NCI-H128 (cell line): ENCODE measurements around the gene PDCD7.

ENCODE experiments used
- DNase-seq: peaks from one replicate; lab custom pipeline; 2025; ENCODE audit not compliant: unreplicated experiment; lab: John Stamatoyannopoulos, UW

PDCD7 gene

GRCh38 chr15:65092911-65093792 lies 40.5 kb downstream of the PDCD7 start:
- no peak for DNase-seq

GRCh38 chr15:65091946-65092770 lies 41.5 kb downstream of the PDCD7 start:
- DNase-seq = no peak

GRCh38 chr15:65089206-65089824 lies 44.3 kb downstream of the PDCD7 start:
- DNase-seq = no peak

DNA sequence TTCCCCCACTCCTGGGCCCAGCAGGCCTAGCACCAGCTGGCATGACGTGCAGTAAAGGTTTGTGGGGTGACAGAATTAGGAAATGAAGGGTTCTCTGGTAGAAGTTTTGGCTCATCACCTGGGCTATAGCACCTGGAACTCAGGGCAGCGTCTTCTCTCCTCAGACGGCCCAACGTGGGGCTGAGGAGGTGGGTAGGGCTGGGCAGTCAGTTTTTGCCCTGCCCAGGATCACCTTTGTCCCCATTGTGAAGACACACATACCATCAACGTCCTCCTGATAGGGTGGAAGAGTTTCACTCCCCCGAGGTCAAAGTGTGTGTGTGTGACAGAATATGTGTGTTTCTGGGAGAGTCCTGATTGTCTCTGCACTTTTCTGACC lies 45.0 kb downstream of the PDCD7 start:
- DNase-seq = no peak

GRCh38 chr15:65087873-65088642 lies 45.5 kb downstream of the PDCD7 start:
- DNase-seq = no peak

- no peak for DNase-seq
Observed at GRCh38 chr15:65087411-65087810, 46.2 kb downstream of the PDCD7 start.

DNA sequence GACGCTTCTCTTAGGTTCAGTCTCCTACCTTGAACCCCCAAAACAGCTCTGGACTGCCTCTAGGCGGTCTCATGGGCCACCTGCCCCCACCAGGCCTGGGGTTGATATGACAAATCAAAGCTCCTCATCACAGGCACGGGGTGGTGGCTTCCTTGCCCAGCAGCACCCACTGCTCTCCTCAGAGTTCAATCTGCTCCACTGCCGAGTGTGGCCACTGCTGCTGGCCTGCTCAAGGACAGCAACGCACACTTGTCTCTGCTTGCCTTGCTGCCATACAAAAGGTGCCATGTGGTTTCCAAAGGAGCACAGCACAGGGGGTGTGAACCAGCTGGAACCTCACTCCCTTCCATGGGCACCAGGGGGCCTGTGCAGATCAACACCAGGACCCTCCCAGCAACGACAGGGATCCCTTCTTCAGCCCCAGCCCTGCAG lies 46.9 kb downstream of the PDCD7 start:
- DNase-seq = no peak

DNA sequence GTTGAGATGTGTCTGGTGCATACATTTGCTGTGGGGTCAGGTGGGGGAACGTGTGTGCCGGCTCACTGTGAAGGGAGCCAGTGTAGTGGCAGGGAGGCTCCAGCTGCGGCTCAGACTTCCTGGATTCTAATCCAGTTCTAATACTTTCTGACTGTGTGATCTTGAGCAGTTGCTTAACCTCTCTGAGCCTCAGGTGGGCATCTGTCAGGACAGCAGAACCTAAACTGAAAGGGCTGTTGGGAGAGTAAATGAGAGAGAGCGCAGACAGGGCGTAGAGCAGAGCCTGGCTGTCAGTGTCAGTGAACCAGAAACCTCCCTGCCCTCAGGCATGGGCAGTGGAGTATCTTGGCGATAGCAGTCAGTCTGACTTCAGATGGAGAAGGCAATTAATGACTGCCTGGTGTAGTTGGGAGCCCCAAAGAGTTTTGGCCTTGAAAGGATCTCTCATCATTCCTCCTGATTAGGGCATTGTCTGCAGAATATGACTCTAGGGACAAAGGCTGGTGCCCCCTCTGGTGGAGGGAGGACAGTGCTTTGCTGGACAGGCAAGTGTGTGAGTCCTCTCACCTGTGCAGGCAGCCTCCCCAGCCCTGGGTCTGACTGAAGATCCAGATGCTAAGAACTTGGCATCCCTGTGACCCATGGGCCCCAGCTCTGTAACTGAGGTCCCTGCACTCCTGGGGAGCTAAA lies 47.5 kb downstream of the PDCD7 start:
- DNase-seq = no peak

- no peak for DNase-seq
Observed at GRCh38 chr15:65085207-65085753, 48.3 kb downstream of the PDCD7 start.

DNA sequence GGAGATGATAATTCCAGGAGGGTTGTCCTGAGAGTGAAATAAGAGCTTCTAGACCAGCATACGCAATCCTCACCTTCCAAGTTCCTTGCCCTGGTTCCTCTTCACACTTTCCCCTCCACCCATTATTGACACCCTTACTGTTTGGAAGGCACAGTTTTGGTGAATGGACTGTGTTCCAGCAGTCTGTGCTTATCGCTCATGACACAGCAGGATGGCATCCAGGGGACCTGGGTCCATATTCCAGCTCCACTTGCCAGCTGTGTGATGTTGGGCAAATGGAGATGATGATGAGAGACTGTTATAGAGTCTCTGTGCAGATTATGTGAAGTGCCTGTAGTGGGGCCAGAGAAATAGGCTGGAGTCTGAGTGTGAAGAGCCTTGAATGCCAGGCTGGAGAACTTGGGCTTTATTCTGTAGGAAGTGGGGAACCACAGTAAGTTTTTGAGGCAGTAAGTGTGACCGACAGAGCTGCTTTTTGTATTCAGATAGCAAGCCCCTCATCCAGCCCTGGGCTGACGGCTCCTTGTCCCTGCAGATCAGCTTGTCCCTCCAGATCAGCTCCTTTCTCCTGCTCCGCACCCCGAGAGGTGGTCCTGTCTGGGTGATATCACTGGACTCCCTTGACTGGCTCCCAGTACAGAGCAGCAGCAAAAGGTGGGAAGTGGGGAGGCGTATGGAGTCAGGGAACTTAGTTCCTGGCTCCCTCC lies 49.0 kb downstream of the PDCD7 start:
- no peak for DNase-seq

- DNase-seq = no peak
Observed at GRCh38 chr15:65083262-65083701, 50.3 kb downstream of the PDCD7 start.

- no peak for DNase-seq
Observed at GRCh38 chr15:65082303-65082953, 51.2 kb downstream of the PDCD7 start.

GRCh38 chr15:65081758-65082157 lies 51.9 kb downstream of the PDCD7 start:
- no peak for DNase-seq

GRCh38 chr15:65081270-65081669 lies 52.3 kb downstream of the PDCD7 start:
- no peak for DNase-seq

- DNase-seq = no peak
Observed at GRCh38 chr15:65079580-65079979, 54.0 kb downstream of the PDCD7 start.

DNA sequence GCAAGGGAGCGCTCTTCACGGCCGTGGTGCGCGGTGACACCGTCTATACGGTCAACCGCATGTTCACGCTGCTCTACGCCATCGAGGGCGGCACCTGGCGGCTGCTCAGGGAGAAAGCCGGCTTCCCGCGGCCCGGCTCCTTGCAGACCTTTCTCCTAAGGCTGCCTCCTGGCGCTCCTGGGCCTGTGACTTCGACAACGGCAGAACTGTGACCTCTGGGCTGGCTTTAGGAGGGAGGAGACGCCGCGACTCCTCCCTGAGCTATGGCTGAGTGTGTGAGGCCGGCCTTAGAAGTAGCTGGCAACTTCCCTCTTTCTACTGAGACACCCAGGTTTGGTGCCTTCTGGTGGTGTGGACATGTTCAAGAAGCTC lies 55.6 kb downstream of the PDCD7 start:
- no peak for DNase-seq

DNA sequence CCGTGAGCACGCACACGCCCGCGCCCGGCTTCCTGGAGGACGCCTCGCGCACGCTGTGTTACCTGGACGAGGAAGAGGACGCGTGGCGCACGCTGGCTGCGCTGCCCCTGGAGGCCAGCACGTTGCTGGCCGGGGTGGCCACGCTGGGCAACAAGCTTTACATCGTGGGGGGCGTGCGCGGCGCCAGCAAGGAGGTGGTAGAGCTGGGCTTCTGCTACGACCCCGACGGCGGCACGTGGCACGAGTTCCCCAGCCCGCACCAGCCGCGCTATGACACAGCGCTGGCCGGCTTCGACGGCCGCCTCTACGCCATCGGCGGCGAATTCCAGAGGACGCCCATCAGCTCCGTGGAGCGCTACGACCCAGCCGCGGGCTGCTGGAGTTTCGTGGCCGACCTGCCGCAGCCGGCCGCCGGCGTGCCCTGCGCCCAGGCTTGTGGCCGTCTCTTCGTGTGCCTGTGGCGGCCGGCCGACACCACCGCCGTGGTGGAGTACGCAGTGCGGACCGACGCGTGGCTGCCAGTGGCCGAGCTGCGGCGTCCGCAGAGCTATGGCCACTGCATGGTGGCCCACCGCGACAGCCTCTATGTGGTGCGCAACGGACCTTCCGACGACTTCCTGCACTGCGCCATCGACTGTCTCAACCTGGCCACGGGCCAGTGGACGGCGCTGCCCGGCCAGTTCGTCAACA lies 56.2 kb downstream of the PDCD7 start:
- no peak for DNase-seq
